SH-SY5Y (cell line): Measurements from ENCODE around the gene APBA1.

Experiments used
- GATA2 ChIP-seq: IDR thresholded peaks from 2 replicates; pipeline ENCODE4 v1.6.1; 2011; ENCODE audit warnings: mild to moderate bottlenecking, low read depth, low read length
- GATA3 ChIP-seq: IDR thresholded peaks from 2 replicates; pipeline ENCODE4 v1.6.1; 2011; ENCODE audit warnings: low read depth, mild to moderate bottlenecking, low read length, moderate library complexity

GRCh38 chr9:69577123-69577522 lies 95.0 kb downstream of the APBA1 start:
- TF ChIP-seq GATA3 (no peak), GATA2 (no peak)
